ENCODE measurements around the gene SH3BP5L. TPM values are rescaled to one million over a fixed set of nuclear protein-coding genes. Genes with fewer than 3 reads are reported as not detected.
A peak's percentile ranks its signal among the peaks of the same experiment; 100 is the strongest.

SH3BP5L gene
- total and polyA plus RNA-seq, 2 of the 13 experiments (the other 11 are each of a cell fraction or from before 2014, with no cell fraction given), result 10.3 to 14.9 TPM

DNA sequence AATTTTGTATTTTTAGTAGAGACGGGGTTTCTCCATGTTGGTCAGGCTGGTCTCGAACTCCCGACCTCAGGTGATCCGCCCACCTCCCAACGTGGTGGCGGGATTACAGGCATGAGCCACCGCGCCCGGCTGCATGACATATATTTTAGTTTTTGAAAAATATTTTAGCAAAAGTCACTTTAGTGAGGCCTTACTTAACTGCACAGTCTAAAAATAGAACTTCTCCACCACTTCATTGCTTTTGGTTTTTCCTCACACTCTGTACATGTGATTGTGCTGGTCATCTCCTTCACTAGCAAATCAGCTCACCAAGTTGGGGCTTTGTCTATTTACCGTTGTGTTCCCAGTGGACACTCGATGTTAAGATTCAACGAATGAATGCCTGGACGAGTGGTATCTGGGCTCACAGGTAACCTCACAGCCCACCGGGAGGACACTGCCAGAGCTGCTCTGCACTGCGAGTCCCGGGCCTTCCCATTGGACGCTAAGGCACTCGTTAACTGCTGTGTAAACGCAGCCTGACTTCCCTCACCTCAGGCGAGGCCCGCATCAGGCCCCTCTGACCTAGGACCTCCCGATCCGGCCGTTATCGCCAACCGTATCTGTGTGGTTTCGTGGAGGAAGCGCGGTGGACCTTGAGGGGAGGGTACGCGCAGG lies 47.2 kb upstream of the SH3BP5L start (continued):
- TF ChIP-seq, protein P1, sequence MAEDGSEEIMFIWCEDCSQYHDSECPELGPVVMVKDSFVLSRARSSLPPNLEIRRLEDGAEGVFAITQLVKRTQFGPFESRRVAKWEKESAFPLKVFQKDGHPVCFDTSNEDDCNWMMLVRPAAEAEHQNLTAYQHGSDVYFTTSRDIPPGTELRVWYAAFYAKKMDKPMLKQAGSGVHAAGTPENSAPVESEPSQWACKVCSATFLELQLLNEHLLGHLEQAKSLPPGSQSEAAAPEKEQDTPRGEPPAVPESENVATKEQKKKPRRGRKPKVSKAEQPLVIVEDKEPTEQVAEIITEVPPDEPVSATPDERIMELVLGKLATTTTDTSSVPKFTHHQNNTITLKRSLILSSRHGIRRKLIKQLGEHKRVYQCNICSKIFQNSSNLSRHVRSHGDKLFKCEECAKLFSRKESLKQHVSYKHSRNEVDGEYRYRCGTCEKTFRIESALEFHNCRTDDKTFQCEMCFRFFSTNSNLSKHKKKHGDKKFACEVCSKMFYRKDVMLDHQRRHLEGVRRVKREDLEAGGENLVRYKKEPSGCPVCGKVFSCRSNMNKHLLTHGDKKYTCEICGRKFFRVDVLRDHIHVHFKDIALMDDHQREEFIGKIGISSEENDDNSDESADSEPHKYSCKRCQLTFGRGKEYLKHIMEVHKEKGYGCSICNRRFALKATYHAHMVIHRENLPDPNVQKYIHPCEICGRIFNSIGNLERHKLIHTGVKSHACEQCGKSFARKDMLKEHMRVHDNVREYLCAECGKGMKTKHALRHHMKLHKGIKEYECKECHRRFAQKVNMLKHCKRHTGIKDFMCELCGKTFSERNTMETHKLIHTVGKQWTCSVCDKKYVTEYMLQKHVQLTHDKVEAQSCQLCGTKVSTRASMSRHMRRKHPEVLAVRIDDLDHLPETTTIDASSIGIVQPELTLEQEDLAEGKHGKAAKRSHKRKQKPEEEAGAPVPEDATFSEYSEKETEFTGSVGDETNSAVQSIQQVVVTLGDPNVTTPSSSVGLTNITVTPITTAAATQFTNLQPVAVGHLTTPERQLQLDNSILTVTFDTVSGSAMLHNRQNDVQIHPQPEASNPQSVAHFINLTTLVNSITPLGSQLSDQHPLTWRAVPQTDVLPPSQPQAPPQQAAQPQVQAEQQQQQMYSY (CRISPR knock-in tag; IDR thresholded peaks at IDR 0.05), result no peak
- TF ChIP-seq, protein P2, sequence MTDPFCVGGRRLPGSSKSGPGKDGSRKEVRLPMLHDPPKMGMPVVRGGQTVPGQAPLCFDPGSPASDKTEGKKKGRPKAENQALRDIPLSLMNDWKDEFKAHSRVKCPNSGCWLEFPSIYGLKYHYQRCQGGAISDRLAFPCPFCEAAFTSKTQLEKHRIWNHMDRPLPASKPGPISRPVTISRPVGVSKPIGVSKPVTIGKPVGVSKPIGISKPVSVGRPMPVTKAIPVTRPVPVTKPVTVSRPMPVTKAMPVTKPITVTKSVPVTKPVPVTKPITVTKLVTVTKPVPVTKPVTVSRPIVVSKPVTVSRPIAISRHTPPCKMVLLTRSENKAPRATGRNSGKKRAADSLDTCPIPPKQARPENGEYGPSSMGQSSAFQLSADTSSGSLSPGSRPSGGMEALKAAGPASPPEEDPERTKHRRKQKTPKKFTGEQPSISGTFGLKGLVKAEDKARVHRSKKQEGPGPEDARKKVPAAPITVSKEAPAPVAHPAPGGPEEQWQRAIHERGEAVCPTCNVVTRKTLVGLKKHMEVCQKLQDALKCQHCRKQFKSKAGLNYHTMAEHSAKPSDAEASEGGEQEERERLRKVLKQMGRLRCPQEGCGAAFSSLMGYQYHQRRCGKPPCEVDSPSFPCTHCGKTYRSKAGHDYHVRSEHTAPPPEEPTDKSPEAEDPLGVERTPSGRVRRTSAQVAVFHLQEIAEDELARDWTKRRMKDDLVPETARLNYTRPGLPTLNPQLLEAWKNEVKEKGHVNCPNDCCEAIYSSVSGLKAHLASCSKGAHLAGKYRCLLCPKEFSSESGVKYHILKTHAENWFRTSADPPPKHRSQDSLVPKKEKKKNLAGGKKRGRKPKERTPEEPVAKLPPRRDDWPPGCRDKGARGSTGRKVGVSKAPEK (CRISPR knock-in tag; IDR thresholded peaks at IDR 0.05; ENCODE audit: borderline replicate concordance), result no peak
- no peak for TF ChIP-seq REPIN1 (CRISPR knock-in tag; IDR thresholded peaks at IDR 0.05; ENCODE audit: borderline replicate concordance, low read depth)
- TF ChIP-seq CREM (IDR thresholded peaks at IDR 0.05), result no peak
- no peak for TF ChIP-seq CREM (CRISPR knock-in tag; IDR thresholded peaks at IDR 0.05)
- no peak for TF ChIP-seq KLF11 (CRISPR knock-in tag; IDR thresholded peaks at IDR 0.05)
- peak in 1 of 2 experiments; percentile 45; a peak in 1 of 4 replicates for TF ChIP-seq POLR2A (IDR thresholded peaks at IDR 0.05; ENCODE audit: insufficient read depth in 1 of 2, low read depth in 2 of 2, low read length in 2 of 2)
- TF ChIP-seq SMAD1 (CRISPR knock-in tag; IDR thresholded peaks at IDR 0.05; ENCODE audit: borderline replicate concordance, low read depth), result no peak
- TF ChIP-seq ZNF772 (CRISPR knock-in tag; IDR thresholded peaks at IDR 0.05), result no peak; the same call in 1 of the 2 replicates
- no peak for TF ChIP-seq ZNF335 (CRISPR knock-in tag; IDR thresholded peaks at IDR 0.05)
- no peak for TF ChIP-seq TEAD3 (CRISPR knock-in tag; optimal IDR thresholded peaks at IDR 0.05; ENCODE audit: borderline replicate concordance)
- no peak for TF ChIP-seq JUN (CRISPR knock-in tag; IDR thresholded peaks at IDR 0.05)
- TF ChIP-seq, protein P3, sequence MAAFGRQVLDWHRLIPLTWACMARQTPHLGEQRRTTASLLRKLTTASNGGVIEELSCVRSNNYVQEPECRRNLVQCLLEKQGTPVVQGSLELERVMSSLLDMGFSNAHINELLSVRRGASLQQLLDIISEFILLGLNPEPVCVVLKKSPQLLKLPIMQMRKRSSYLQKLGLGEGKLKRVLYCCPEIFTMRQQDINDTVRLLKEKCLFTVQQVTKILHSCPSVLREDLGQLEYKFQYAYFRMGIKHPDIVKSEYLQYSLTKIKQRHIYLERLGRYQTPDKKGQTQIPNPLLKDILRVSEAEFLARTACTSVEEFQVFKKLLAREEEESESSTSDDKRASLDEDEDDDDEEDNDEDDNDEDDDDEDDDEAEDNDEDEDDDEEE (CRISPR knock-in tag; IDR thresholded peaks at IDR 0.05), result no peak
- TF ChIP-seq, protein P4, sequence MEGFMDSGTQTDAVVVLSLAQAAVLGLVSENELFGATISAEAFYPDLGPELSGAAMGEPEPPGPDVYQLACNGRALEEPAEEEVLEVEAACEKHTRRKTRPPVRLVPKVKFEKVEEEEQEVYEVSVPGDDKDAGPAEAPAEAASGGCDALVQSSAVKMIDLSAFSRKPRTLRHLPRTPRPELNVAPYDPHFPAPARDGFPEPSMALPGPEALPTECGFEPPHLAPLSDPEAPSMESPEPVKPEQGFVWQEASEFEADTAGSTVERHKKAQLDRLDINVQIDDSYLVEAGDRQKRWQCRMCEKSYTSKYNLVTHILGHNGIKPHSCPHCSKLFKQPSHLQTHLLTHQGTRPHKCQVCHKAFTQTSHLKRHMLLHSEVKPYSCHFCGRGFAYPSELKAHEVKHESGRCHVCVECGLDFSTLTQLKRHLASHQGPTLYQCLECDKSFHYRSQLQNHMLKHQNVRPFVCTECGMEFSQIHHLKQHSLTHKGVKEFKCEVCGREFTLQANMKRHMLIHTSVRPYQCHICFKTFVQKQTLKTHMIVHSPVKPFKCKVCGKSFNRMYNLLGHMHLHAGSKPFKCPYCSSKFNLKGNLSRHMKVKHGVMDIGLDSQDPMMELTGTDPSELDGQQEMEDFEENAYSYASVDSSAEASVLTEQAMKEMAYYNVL (CRISPR knock-in tag; IDR thresholded peaks at IDR 0.05; ENCODE audit: borderline replicate concordance), result no peak
- TF ChIP-seq ZBTB42 (CRISPR knock-in tag; IDR thresholded peaks at IDR 0.05), result no peak
- no peak for TF ChIP-seq HMG20A (CRISPR knock-in tag; IDR thresholded peaks at IDR 0.05; ENCODE audit: borderline replicate concordance)
- TF ChIP-seq ZSCAN21 (CRISPR knock-in tag; IDR thresholded peaks at IDR 0.05; ENCODE audit: borderline replicate concordance), result no peak
- TF ChIP-seq ZNF572 (CRISPR knock-in tag; IDR thresholded peaks at IDR 0.05), result no peak
- no peak for TF ChIP-seq MAFG (CRISPR knock-in tag; IDR thresholded peaks at IDR 0.05)
